CD4-positive, alpha-beta T cell treated with Interleukin-21 for 1 hour (primary cell): Measurements from ENCODE around the gene SNAP25.

Experiments
- DNase-seq: peaks from one replicate; pipeline ENCODE4 v3.0.0-alpha.2; 2020

SNAP25 gene

GRCh38 chr20:10217721-10218410 lies 764 bp upstream of the SNAP25 start:
- no peak for DNase-seq

DNA sequence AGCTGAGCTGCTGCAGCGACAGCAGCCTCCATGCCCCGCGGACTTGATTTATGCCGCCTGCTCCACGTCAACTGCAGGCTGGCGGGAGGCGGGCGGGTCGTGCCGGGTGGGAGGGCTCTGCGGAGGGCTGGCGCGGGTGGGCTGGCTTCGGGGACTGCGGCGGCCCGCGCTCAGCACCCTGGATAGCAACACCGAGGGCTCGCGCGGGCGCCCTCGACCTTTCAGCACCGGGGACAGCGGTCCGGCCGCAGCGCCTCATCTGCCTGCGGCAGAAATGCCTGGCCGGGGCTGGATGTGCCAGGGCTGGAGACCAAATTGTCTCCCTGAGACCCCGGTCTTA lies 792 bp downstream of the SNAP25 start:
- DNase-seq = peak; percentile 53

GRCh38 chr20:10219993-10220750 lies 1.5 kb downstream of the SNAP25 start:
- no peak for DNase-seq

- DNase-seq = no peak
Measured at GRCh38 chr20:10221021-10221420, 2.4 kb downstream of the SNAP25 start.

DNA sequence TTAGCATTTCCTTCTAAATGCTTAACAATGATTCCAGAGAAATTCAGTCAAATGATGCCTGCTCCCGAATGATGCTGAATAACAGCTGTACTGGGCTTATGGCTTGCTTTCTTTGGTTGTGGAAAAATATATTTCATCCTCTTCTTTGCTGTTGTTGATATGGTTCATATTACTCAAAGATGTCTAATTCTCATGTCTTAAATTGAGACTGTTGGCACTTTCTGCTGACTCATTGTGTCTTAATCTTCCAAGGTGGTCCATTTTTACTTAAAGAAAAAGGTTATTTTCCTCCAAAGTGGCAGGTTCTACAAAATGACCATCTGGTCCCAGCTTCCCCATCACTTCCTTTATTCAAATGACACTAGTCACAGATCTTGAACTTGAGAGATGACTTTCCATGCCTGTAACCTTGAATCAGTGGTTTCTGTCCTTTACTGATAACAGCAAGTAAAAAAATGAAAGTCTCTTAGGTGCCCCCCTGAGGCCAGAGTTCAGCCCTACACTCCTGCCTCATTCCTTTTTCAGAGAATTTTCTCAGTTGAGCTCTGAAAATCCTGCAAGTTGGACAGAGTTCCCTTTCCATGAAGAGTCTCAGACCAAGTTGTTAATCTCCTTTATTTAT lies 6.9 kb downstream of the SNAP25 start:
- DNase-seq = no peak

DNA sequence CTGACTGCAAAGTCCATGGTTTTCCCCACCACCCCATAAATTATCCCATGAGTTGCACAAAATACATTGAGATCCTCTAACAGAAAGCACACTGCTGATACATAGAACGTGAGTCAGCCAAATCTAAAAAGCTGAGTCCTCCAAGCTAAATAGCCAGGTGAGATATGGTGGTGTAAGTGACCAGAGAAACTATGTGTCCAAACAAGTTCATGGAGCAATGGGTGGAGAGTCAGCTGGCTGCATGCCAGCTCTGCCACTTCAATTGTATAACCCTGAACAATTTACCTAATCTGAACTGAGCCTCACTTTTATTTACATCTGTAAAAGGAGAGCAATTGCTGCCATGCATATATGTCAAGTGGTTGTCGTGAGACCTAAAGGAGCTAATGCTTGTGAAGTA lies 9.7 kb downstream of the SNAP25 start:
- DNase-seq = no peak

DNA sequence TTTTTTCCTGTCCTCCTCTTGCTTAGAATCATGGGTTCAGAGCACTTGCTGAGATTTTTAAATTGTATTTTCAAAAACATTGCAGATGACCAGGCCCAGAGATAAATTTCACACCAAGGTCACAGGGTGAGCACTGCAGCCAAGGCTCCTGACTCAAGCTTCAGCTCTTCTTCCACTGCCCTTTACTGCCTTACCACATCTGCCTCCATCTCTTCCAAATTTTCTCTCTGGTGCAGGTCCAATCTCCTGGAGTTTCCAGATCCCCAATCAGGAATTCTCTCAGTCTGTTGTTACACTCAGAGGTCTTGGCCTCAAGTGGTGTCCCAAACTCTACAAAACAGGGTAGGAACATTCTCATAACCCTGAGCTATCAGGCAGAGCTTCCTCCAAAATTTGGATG lies 12.7 kb downstream of the SNAP25 start:
- no peak for DNase-seq

GRCh38 chr20:10236540-10237533 lies 18.2 kb downstream of the SNAP25 start:
- no peak for DNase-seq

DNA sequence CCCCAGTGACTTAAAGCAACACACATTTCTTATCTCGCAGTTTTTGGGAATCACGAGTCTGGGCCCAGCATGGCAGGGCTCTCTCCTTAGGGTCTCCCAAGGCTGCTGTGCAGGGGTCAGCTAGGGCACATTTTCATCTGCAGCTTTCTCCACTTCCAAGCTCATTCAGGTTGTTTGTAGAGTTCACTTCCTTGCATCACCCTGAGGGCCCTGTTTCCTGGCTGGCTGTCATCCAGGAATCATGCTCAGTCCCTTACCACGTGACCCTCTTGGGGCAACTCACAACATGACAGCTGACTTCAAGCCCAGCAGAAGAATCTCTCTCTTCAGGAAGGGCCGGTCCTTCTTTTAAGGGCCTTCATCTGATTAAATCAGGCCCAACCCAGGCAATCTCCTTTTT lies 21.3 kb downstream of the SNAP25 start:
- no peak for DNase-seq

DNA sequence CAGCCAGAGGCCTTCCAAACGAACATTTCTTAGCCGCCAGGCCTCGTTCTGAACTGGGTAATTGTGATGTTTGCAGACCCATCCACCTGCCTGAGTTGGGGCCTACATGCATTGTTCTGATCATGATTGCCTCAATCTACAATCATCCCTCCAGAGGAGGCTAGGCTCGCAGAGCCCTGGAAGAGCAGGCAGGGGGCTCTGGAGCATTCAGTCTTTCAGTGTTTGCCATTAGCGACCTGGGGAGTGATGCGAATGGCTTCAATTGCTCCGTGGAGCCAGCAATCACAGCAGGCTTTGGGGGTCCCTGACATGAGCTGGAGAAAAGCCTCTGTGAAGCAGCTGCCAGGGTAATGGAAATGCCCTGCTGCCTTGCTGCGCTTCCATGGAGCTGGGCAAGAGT lies 22.0 kb downstream of the SNAP25 start:
- DNase-seq = no peak

- DNase-seq = no peak
Measured at GRCh38 chr20:10242166-10242565, 23.5 kb downstream of the SNAP25 start.

DNA sequence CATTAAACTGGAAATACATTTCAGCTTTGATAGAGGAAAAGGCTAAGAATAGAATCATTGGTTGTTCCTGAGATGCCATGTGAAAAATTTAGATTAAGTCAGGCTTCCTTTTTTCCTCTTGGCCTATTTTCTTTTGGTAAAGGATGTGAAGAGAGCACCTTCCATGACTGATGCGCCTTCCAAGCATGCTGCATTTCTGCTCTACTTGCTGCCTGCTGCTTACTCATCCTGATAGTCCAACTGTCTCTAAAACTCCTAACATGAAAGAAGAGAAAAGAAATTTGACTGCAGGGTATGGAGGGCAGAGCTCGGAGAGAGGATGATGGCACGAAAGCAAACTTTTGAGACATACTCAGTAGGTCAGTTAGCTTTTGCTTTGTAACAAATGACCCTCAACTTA lies 28.8 kb downstream of the SNAP25 start:
- DNase-seq = no peak

- DNase-seq = no peak
Measured at GRCh38 chr20:10249048-10249770, 30.6 kb downstream of the SNAP25 start.

DNA sequence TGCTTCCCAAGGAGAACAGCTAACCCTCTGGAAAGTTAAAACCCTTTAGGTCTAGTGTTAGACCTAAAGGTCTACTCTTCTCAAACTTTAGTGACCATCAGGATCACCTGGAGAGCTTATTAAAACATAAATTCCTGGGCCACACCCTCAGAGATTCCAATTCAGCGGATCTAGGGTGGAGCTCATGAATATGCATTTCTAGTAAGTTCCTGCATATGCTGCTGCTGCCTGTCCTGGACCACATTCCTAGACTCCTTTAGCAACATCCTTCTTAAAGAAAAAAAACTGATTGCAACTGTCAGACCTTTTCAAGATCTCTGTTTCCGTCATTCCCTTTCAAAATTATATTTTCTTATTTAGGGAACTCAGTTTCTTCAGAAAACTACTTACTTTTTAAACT lies 31.2 kb downstream of the SNAP25 start:
- DNase-seq = no peak

GRCh38 chr20:10250902-10251301 lies 32.3 kb downstream of the SNAP25 start:
- DNase-seq = no peak

GRCh38 chr20:10253780-10254179 lies 35.1 kb downstream of the SNAP25 start:
- DNase-seq = no peak

GRCh38 chr20:10255846-10256245 lies 37.2 kb downstream of the SNAP25 start:
- no peak for DNase-seq

DNA sequence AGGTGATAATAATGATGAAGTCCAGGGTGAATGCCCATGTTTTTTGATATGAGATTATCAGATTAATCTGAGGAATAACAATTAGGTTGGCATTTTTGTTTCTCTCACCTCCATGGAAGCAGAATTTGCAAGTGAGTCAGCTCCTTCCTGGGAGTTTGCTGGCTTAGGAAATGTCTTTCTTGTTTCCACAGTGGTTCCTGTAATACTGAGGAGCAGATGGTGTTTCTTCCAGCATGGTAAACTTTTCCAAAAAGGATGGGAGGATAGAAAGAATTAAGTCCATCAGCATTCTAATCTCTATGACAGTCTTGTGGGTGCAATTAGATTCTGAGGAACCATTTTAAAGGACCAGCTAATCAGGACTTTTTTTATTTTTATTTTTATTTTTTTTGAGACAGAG lies 40.5 kb downstream of the SNAP25 start:
- DNase-seq = no peak

GRCh38 chr20:10260316-10260715 lies 41.7 kb downstream of the SNAP25 start:
- DNase-seq = no peak

GRCh38 chr20:10261702-10262101 lies 43.1 kb downstream of the SNAP25 start:
- DNase-seq = no peak

- DNase-seq = no peak
Measured at GRCh38 chr20:10263385-10264165, 44.9 kb downstream of the SNAP25 start.

DNA sequence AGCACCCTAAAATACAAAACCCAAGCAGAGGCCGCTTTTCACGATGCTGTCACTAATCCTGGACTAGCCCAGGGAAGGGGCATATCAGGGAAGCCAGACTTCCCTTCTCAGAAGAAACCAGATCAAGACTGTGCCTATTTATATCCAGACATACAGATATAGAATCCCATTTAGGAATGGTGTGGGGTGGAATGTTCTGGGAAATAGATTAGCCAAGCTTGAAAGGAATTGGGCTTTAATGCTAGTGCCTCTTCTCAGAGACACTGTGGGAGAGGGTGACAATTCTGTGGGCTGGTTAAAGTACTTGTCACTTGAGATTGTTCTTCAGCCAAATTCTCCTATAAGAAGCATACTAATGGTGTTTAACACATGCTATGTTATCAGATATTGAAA lies 45.5 kb downstream of the SNAP25 start:
- DNase-seq = no peak
